Right kidney (tissue), 1 donor: ENCODE results near the gene YJU2.
A peak's percentile ranks its signal among the peaks of the same experiment; 100 is the strongest.
"Not testable (repeated sequence)": the region's sequence is repeated elsewhere in the genome, so short reads cannot be mapped to it uniquely, and the experiment has no call there.

ENCODE experiments used
- DNase-seq: peaks from one replicate; pipeline ENCODE4 v3.0.0-alpha.2; 2016

The YJU2 gene

DNA sequence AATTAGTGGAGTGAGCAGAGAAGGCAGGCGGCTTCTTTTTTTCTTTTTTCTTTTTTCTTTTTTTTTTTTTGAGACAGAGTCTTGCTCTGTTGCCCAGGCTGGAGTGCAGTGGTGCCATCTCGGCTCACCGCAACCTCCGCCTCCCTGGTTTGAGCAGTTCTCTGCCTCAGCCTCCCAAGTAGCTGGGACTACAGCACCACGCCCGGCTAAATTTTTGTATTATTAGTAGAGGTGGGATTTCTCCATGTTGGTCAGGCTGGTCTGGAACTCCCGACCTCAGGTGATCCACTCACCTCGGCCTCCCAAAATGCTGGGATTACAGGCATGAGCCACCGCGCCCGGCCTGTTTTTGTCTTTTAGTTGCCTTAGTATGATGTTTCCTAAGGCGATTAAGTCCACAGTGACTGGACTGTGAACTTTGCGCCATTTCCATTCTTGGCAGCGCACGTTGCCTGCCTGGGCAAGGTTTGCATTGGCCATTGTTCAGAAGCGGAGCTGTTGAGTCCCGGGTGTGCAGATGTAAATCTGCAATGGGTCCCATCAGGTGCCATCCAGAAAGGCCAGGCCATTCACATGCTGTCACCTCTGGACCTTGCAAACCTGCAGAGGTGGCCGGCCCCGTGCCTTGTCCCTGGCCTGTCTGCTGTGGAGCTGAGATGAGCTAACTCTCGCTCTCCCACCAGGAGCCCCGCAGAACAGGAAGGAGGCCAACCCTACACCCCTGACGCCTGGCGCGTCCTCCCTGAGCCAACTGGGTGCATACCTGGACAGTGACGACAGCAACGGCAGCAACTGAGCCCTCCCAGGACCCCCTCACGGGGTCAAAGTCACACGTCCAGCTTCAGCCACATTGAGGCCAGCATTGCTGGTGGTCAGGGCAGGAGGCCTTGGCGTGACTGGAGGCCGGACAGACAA lies 21.3 kb downstream of the YJU2 start:
- no peak for DNase-seq

DNA sequence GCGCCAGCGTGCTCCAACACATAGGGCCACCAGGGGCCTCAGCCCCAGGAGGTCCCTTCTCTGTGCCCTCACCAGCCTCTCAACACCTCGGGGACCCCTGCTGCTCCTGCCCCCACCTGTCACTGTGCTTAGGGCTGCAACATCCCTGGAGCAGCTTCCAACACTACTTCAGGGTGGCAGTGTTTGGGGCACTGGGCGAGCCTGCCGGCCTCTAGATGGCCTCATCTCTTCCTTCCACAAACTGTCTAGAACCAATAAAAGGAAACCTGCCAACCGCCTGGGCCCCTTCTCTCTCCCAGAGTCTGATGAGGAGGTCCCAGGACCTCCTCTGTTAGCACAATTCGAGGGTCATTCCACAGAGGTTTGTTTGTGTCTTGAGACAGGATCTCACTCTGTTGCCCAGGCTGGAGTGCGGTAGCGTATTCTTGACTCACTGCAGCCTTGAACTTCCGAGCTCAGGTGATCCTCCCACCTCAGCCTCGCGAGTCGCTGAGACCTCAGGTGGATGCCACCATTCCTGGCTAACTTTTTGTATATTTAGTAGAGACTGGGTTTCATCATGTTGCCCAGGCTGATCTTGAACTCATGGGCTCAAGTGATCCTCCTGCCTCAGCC lies 22.0 kb downstream of the YJU2 start:
- DNase-seq: no peak

DNA sequence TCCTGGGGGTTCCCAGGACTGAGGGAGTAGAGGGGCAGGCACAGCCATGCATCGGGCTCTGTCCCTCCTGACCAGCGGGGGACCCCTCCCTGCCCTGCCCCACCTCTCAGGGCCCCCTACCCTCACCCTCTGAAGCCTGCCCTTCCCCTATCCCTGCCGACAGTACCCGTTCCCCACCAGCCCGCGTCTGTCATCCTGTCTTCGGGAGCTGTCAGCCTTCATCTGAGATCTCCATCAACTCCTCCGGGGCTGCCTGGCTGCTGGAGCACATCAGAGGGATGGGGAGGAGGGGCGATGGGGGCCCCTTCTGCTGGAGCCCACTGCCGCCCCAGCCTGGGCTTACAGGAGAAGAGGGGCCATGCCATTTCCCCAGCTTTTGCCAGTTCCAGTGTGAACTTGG lies 26.0 kb downstream of the YJU2 start:
- no peak for DNase-seq

DNA sequence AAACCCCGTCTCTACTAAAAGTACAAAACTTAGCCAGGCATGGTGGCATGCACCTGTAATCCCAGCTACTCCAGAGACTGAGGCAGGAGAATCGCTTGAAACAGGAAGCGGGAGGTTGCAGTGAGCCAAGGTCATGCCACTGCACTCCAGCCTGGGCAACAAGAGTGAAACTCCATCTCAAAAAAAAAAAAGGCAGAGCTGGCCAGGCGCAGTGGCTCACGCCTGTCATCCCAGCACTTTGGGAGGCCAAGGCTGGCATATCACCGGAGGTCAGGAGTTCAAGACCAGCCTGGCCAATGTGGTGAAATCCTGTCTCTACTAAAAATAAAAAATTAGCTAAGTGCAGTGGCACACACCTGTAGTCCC lies 27.4 kb downstream of the YJU2 start:
- not testable (repeated sequence) for DNase-seq

DNA sequence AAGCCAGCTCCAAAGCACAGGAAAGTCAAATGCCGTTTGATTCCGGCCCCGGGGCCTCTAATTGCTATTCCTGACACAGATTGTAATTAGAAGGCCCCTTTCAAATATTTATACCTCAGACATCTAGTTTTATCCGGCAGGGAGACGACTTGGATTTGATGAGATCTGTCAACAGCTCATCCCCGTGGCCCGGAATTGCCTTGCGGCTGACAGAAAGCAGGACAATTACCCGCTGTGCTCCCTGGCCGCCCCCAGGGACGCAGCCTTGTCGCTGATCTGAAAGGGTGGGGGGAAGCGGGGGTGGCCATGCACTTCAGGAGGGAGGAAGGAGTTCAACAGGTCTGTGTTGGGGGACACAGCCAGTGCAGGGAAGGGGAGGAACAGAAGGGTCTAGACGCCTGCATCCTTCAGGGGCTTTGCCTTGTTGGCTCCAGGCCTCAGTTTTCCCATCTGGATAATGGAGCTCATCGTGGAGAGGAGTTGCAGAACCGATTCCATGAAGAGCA lies 30.4 kb downstream of the YJU2 start:
- no peak for DNase-seq

DNA sequence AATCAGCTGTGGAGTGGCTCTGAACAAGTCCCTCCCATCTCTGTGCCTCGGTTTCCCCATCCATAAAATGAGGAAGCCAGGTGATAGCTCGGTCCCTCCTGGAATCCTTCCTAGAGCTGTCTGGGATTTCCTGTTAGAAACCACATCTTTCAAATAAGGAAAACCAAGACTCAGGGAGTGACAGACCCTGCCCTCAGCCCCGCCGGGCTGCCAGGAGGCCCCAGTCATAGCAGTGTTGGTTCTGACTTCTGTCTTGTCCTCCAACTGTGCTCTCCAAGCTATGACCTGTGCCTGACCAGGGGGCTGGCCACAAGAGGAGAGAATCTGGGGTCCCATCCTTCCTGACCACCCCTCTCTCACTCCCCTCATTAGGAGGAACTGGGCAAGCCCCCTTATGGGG lies 31.1 kb downstream of the YJU2 start:
- peak; percentile 25 for DNase-seq

DNA sequence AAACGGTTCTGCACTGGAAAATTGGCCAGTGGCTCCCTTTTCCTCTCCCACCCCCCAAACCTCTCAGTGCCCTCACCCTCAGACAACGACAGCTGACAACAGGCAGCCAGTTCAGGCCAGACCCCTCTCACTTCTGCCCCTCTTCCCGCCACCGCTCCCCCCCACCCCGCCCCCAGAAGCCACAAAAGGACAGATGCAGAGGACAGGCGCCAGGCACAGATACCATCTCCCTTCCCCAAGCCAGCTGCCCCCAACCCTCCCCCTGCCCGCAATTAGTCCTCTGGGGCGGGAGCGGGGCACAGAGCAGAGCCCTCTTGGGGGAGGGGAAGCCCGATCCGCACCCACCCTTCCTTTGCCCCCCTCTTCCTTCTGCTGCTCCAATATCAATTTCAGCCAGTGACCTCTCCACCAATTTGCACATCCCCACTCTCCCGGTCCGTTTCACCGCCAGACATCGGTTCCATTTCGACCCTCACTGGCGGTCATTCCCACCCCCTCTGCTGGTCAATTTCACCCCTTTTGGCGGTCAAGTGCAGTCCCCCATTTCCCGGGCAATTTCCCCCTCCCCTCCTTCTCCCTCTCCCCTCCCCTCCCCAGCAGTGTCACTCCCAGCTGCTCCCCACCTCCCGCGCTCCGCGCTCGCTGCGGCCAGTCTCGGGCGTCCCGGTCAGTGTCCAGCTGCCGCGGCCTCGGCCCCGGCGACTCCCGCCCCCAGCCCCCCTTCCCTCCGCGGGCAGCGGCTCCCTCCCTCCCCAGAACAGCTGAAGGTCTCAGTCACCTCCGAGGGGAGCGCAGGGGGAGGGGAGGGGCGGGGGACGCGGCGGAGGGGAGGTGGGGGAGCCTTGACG lies 31.8 kb downstream of the YJU2 start, which contains the start of gene SHD:
TSS of gene SHD (plus strand) at position 848 of the 848 bp plus-strand sequence. CDS start 798 bp downstream, outside the sequence.
- DNase-seq: peak; percentile 39

DNA sequence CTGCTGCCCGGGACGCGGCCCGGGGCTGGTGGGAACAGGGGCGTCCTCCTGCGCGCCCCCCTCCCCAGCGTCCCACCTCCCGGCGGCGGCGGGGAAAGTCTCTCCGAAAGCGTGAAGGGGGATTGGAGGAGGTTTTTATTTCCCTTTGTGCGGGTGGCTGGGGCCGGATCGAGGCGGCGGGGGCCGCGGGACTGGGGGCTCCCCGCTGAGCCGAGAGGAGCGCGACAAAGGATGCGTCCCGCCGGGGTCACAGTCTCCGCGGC lies 32.3 kb downstream of the YJU2 start:
- no peak for DNase-seq

DNA sequence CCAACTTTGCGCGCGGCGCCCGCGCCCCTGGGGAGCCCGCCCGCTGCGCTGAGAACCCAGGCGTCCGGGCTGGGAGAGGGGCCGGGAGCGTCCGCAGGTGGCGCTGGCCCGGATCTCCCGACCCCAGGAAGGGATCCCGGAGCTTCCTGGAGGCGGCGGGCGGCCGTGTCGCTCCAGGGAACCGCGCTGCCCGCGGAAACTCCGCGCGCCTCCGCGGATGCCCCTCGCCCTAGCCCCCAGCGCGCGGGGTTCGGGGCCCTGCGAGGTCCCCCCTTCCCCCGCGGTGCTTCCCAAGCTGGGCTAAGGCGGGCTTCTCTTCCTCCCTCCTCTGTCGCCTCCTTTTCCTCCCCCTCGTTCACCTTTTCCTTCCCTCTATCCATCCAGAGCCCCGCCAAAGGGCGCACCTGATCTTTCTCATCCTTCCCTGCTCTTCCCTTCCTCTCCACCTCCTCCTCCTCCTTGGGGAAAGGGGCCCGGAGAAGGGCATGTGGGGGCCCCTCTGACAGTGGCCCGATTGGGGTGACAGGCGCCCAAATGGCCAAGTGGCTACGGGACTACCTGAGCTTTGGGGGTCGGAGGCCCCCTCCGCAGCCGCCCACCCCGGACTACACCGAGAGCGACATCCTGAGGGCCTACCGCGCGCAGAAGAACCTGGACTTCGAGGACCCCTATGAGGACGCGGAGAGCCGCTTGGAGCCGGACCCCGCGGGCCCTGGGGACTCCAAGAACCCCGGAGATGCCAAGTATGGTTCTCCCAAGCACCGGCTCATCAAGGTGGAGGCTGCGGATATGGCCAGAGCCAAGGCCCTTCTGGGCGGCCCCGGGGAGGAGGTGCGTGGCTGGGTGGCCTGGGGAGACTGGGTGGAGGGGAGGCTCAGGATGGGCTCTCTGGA lies 32.9 kb downstream of the YJU2 start:
- DNase-seq: peak; percentile 60

DNA sequence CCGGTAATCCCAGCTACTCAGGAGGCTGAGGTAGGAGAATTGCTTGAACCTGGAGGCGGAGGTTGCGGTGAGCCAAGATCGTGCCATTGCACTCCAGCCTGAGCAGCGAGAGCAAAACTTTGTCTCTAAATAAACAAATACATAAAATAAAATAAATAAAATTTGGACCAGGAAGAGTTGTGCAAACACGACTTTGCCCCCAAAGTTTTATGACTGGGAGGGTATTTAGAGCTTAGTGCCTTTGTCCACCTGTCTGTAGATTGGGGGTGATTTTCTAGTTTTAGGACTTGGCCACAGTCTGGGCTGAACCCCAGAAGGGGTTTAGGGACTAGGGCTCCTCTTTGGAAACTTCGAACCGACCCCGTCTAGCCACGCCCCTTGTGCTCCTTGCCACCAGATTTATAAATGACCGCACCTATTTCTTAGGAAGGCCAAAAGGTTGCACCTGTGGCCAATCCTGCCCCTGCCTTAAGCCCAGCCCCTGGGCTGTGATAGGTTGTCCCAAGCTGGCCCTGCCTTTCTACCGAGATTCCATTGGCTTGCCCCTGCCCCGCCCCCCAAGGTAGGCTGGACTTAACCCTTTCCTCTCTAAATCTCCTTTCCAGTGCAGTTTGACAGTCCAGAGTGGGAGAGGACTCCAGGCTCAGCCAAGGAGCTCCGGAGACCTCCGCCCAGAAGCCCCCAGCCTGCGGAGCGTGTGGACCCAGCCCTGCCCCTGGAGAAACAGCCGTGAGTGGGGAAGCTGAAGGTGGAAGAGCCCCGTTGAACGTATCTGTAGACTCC lies 37.5 kb downstream of the YJU2 start:
- no peak for DNase-seq

DNA sequence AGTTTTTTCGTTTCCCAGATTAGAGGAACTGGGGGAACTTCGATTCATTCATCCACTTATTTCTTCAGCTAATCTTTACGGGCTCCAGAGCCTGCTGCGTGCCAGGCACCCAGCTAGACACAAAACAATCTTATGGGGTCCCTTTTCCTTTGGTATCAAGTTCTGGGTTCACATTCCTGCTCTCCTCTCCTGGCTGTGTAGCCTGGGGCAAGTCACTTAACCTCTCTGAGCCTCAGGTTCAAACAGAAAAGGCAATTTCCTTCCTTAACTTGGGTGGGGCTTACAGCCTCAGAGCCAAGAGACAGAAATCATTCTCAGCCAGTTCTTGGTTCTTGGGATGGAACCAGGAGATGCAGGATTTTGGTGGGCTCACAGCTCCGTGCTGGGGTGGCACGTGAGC lies 38.1 kb downstream of the YJU2 start:
- DNase-seq: no peak

DNA sequence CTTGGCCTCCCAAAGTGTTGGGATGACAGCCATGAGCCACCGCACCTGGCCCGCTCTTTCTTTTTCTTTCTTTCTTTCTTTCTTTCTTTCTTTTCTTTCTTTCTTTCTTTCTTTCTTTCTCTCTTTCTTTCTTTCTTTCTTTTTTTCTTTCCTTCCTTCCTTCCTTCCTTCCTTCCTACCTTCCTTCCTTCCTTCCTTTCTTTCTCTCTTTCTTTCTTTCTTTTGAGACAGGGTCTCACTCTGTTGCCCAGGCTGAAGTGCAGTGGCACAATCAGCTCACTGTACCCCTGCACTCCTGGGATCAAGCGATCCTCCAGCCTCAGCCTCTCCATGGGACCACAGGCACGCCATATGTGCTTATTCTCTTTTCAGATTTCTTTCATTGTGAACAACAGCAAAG lies 39.3 kb downstream of the YJU2 start:
- not testable (repeated sequence) for DNase-seq

DNA sequence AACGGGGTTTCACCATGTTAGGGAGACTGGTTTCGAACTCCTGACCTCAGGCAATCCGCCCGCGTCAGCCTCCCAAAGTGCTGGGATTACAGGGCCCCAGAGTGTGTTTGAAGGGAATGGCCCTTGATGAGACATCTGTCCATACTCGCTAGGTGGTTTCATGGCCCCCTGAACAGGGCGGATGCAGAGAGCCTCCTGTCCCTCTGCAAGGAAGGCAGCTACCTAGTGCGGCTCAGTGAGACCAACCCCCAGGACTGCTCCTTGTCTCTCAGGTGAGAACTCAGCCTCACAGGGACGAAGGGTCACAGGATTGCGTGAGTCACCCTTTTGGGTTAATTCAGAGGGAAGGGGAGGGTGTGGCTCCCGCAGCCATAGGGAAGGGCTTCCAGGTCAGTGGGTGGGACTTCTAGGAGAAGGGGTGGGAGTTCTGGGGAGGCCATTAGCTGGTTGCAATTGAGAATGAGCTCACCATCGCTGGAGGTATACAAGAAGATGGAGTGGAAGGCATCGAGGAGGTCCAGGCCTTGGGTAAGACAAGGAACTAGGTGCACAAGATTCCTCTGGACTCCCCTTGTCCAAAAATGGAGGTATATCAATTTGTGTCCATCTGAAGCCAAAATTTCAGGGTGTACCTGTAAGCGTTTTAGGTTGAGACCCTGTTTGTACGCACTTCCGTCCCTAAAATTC lies 41.4 kb downstream of the YJU2 start:
- no peak for DNase-seq

DNA sequence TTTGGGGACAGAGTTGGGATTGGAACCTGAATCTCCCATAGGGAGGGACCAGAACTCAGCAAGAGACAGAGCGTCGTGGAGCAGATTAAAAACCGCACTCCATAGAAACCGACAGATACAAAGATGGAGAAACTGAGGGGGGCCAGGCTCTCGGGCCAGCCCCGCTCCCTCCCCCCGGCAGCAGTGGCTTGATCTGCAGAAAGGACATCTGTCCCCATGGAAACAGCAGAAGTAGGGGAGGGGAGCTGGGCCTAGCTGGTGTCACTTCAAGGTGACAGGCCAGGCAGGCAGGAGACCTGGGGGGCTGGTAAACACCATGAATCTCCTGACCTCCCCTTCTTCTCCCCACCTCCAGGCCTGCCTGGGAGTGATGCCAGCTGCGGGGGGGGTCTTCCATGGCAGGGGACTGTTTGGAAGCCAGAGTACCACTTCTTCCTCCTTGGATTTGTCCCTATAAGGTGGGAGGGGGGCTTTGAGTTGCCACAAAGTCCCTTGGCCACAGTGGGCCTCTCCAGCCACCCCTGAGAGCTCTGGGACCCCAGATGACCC lies 44.4 kb downstream of the YJU2 start:
- DNase-seq: no peak

DNA sequence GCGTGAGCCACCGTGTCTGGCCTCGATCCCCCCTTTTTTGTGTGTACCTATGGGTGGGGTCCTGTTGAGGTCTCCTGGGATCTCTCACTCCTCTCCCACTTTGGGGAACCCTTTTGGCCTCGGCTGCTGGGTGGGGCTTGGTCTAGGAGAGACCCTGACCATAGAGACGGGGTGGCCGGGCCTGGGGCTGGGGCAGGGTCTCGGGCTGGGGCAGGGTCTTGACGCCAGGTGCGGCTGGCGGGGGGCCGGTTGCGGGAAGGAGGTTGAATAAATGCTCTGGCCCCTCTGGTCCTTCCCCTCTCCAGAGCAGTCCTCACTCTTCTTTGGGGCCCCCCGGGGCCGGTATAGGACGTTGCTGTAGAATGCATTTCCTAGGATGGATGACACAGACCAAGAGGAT lies 45.6 kb downstream of the YJU2 start:
- DNase-seq: no peak

DNA sequence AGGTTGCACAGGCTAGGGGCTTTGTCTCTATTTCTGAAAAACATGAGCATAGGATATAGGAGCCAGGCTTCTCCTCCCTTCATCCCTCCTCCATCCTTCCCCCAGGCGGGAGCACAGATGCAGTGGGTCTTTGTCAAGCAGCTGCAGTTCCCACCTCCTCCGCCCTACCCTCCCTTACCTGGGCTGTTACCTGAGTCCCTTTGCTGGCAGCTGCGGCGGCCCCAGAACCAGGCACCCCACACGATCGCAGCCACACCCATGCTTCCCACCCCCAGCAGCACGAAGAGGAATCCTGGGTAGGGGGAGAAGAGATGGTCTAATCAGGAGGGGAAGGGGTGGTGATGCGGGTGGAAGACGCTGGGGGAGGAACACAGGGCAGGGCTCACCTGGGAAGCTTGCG lies 47.5 kb downstream of the YJU2 start:
- no peak for DNase-seq

DNA sequence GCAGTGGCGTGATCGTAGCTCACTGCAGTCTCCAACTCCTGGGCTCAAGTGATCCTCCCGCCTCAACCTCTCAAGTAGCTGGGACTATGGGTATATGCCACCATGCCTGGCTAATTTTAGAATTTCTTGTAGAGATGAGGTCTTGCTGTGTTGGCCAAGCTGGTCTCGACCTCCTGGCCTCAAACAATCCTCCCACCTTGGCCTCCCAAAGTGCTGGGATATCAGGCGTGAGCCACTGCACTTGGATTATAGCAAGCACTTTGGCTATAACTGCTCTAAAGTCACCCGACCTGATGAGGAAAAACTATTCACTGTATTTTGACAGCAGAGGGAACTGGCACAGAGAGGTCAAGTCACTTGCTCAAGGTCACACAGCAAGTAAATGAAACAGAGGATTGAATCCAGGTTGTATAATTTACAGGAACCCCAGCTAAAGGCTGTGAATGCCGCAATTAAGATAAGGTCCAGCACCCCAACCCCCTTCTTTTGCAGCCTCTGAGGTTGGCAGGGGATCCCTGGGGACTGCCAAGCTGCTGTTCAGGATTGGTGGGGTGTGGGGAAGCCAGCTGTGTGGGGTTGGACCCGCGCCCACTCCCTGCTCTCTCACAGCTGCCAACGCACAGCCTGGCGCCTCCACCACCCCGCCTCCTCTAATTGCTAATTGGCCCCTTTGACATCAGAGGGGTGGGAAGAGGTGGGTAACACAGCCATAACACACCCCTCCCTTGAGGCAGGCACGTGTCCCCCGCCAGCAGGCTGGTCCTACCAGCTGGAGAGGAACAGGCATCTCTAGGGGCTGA lies 49.3 kb downstream of the YJU2 start:
- DNase-seq: no peak

DNA sequence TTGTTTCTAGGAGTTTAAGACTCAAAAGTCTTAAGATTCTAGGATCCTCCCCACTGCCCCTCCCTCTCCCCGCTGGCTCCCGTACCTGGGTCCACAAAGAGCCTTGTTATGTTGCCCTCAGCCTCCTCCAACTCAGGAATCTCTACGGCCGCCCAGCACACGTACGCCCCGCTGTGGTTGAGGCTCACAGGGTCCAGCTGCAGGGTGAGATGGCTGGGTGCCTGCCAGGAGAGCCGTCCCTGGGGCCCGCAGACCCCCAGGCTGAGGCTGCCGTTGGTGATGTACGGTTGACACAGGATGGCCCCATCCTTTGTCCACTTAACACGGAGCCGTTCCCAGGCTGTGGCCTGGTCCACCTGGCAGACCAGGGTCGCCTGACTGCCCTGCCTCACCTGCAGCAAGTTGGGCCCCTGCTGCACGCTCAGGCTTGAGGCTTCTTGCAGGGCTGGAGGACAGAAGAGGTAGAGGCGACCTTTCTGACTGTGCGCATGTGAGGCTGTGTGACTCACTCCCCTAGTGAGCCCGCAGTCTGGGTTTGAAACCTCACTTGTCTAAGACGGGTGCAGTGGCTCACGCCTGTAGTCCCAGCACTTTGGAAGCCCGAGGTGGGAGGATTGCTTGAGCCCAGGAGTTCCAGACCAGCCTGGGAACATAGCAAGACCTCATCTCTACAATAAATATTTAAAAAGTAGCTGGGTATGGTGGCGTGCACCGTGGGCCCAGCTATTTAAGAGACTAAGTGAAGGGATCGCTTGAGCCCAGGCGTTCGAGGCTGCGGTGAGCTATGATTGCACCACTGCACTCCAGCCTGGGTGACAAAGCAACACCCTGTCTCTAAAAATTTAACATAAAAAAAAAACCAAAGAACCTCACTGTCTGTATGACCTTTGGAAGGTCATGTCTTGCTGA lies 51.3 kb downstream of the YJU2 start:
- no peak for DNase-seq
